Gastroesophageal sphincter (tissue), 4 donors: ENCODE results near the gene LINC00237. TPM values are rescaled to one million over a fixed set of nuclear protein-coding genes. Genes with fewer than 3 reads are reported as not detected.

Experiments
- ATAC-seq: fragments of 150-250 bp; one replicate; pipeline ENCODE4 v1.9.1; 2016; ENCODE audit warnings: mild to moderate bottlenecking, moderate library complexity
- H3K27ac ChIP-seq, 4 donors: fragments of 200-600 bp; sonication (generic) in 3 of 4; 1 replicate in 3 of 4; 2 replicates in 1 of 4; pipeline ENCODE4 v1.5.1; 2016 to 2019
- H3K27me3 ChIP-seq: fragments of 200-600 bp; sonication (generic); one replicate; pipeline ENCODE4 v1.5.1; 2019
- H3K36me3 ChIP-seq, 2 donors: fragments of 200-600 bp; sonication (generic); one replicate each; pipeline ENCODE4 v1.5.1; 2019; ENCODE audit warnings: control low read depth in 1 of 2
- H3K4me1 ChIP-seq, 3 donors: fragments of 200-600 bp; sonication (generic); 1 replicate in 2 of 3; 2 replicates in 1 of 3; pipeline ENCODE4 v1.5.1; 2016 to 2019; ENCODE audit warnings: control low read depth in 2 of 3
- H3K4me3 ChIP-seq, 2 donors: fragments of 200-600 bp; sonication (generic); one replicate each; pipeline ENCODE4 v1.5.1; 2019; ENCODE audit warnings: mild to moderate bottlenecking in 1 of 2, moderate library complexity in 1 of 2
- H3K9me3 ChIP-seq, 3 donors: fragments of 200-600 bp; sonication (generic); one replicate each; pipeline ENCODE4 v1.5.1; 2017 to 2019; ENCODE audit warnings: control low read depth in 2 of 3
- CTCF ChIP-seq, 4 experiments: fragments of 200-600 bp in 2 of 4; fragments of 450-650 bp in 2 of 4; sonication (generic) in 1 of 4; IDR thresholded peaks; one replicate each; pipeline ENCODE4 v1.5.1; 2017 to 2019; ENCODE audit warnings: antibody characterized with exemption in 4 of 4, mild to moderate bottlenecking in 2 of 4, moderate library complexity in 2 of 4
- EP300 ChIP-seq: sonication (generic); formaldehyde crosslinking; IDR thresholded peaks from one replicate; pipeline ENCODE4 v1.6.1; 2017; ENCODE audit warnings: antibody characterized with exemption, mild to moderate bottlenecking
- POLR2A ChIP-seq, 2 donors: fragments of 450-650 bp; IDR thresholded peaks; one replicate each; pipeline ENCODE4 v1.6.1; 2017; ENCODE audit warnings: antibody characterized with exemption in 2 of 2, mild to moderate bottlenecking in 2 of 2, moderate library complexity in 1 of 2
- POLR2AphosphoS5 ChIP-seq: sonication (generic); formaldehyde crosslinking; IDR thresholded peaks from one replicate; pipeline ENCODE4 v1.6.1; 2017; ENCODE audit warnings: antibody characterized with exemption
- WGBS, 2 donors: methylation state at CpG; one replicate each; pipeline ENCODE4 v1.1.5; 2018; ENCODE audit warnings: low coverage in 1 of 2; 5-methylcytosine and 5-hydroxymethylcytosine counted together
- total RNA-seq, 4 donors: library from RNA; depleted of rRNA; stranded (reverse); fragments of >200 nt; gene quantifications; one replicate each; pipeline ENCODE4 v1.1.0, GENCODE V29; 2016

LINC00237 gene
- total RNA-seq, 4 donors from 2014 or later = not detected

- Histone ChIP-seq H3K36me3 (no peaks in the 10 kb centered on the region), H3K4me3 (no peak overlapping the region), H3K27ac (no peak overlapping the region), H3K9me3 (peaks cover 0 to 8% (median 0%) of the 10 kb centered on the region in 3 donors), H3K4me1 (no peaks in the 10 kb centered on the region), H3K27me3 (peaks cover 8% of the 10 kb centered on the region)
- ATAC-seq = no peak
- TF ChIP-seq EP300 (no peak), CTCF (IDR thresholded peaks at IDR 0.05) (no peak), POLR2A (IDR thresholded peaks at IDR 0.05) (no peak), POLR2AphosphoS5 (no peak)
Observed at GRCh38 chr20:21064924-21065323, 41.2 kb downstream of the LINC00237 start.

- Histone ChIP-seq H3K4me1 (no peaks in the 10 kb centered on the region), H3K27me3 (peaks cover 8% of the 10 kb centered on the region), H3K9me3 (peaks cover 0 to 8% (median 0%) of the 10 kb centered on the region in 3 donors), H3K27ac (no peak overlapping the region), H3K4me3 (no peak overlapping the region), H3K36me3 (no peaks in the 10 kb centered on the region)
- WGBS, 2 donors = 86 to 90% methylated on average over 2 to 7 of the region's 7 CpGs
- no peak for ATAC-seq
- TF ChIP-seq POLR2AphosphoS5 (no peak), CTCF (IDR thresholded peaks at IDR 0.05) (no peak), POLR2A (IDR thresholded peaks at IDR 0.05) (no peak), EP300 (no peak)
Observed at GRCh38 chr20:21063276-21063675, 42.9 kb downstream of the LINC00237 start.

DNA sequence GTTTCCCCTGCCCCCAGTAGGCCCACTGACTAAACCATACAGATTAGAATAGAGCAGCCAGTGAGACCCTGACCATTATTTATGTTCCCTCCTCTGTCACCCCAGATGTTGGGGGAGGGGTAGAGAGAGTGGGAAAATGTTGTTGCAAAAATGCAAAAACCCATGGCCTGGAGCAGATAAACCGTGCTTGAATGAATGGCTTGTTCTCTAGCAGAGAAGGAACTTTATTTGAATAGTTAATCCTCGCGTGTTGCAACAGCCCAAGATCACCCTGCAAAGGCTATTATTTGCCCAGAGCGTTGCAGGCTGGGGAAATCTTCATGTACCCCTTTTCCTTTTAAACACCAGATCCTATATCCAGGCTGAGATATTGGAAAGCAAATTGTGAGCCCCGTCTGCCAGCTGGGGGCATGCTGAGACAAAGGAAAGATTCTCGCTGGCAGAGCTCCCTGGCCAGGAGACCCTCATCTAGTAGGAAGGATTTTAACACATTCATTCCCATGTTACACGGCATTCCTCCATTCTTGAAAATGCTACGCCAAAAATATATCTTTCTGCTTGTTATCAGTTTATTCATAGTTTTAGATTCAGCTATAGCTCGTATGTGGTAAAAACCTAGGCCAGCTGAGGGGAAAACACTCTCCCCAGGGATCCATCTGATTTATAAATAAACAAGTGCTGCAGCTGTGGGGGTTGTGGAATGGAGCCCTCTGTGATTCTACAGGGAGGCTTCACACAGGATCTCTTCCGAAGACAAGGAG, 53.0 kb downstream of the LINC00237 start:
- Histone ChIP-seq H3K27me3 (peaks cover 22% of the 10 kb centered on the region), H3K4me3 (no peak overlapping the region), H3K9me3 (no peaks in the 10 kb centered on the region), H3K4me1 (no peaks in the 10 kb centered on the region), H3K36me3 (no peaks in the 10 kb centered on the region), H3K27ac (no peak overlapping the region)
- no peak for ATAC-seq
- TF ChIP-seq EP300 (no peak), CTCF (IDR thresholded peaks at IDR 0.05) (no peak), POLR2A (IDR thresholded peaks at IDR 0.05) (no peak), POLR2AphosphoS5 (no peak)
- 5 to 8% methylated on average over 9 to 10 of the region's 10 CpGs for WGBS, 2 donors

DNA sequence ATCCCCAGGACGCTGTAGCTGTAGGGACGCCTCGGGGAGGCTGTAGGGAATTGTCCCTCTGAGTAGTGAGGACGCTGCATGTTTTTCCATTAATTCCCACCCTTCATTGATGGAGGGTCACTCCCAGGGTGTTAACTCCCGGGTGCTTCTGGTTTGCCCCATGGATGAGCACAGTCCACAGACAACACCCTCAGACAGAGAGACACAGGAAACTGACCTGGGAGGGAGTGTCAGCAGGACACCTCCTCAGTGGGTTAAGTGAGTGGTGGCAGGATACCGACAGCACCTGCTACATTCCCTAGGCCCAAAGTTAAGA, 53.5 kb downstream of the LINC00237 start:
- 13 to 33% methylated on average over 1 of the region's 6 CpGs for WGBS, 2 donors
- TF ChIP-seq CTCF (IDR thresholded peaks at IDR 0.05) = no peak
- no peak for TF ChIP-seq POLR2AphosphoS5
- no peak for TF ChIP-seq POLR2A (IDR thresholded peaks at IDR 0.05)
- TF ChIP-seq EP300 = no peak
- H3K4me3 ChIP-seq = no peak overlapping the region
- H3K4me1 ChIP-seq = no peaks in the 10 kb centered on the region
- no peaks in the 10 kb centered on the region for H3K9me3 ChIP-seq
- H3K27ac ChIP-seq = no peak overlapping the region
- ATAC-seq = no peak
- H3K27me3 ChIP-seq = peaks cover 22% of the 10 kb centered on the region
- no peaks in the 10 kb centered on the region for H3K36me3 ChIP-seq

- H3K36me3 ChIP-seq = no peaks in the 10 kb centered on the region
- no peaks in the 10 kb centered on the region for H3K4me1 ChIP-seq
- no peaks in the 10 kb centered on the region for H3K9me3 ChIP-seq
- no peak for ATAC-seq
- WGBS, 2 donors = 93% methylated on average over 3 of the region's 5 CpGs; no CpG with 5 or more reads in 1 of the 2 donors
- TF ChIP-seq POLR2AphosphoS5 (no peak), POLR2A (IDR thresholded peaks at IDR 0.05) (no peak), EP300 (no peak), CTCF (IDR thresholded peaks at IDR 0.05) (no peak)
- peaks cover 25% of the 10 kb centered on the region for H3K27me3 ChIP-seq
- H3K27ac ChIP-seq = no peak overlapping the region
- H3K4me3 ChIP-seq = no peak overlapping the region
Observed at GRCh38 chr20:21052241-21052640, 53.9 kb downstream of the LINC00237 start.
